ENCODE data around the gene IL11RA.

IL11RA gene

GRCh38 chr9:34687276-34688030, 35.5 kb downstream of the IL11RA start:
- no peak for DNase-seq

- no peak for DNase-seq
These were observed 36.5 kb downstream of the IL11RA start for GRCh38 chr9:34688329-34689115.

DNA sequence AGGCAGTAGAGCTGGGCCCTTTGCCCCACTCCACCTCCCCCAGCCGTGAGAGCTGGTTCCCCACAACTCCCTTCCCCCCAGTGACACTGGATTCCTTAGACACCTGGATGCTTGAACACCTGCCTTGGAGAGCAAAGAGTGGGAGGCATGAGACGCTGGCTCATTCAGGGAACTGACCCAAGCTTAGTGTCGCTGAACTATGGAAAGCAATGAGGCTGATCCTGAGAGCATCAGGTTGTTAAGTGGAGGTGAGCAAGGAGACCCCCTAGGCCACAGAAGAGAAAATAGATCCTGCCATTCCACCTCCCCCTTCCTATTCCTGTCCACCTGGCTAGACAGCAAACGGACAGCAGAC, 37.1 kb downstream of the IL11RA start:
- no peak for DNase-seq

DNA sequence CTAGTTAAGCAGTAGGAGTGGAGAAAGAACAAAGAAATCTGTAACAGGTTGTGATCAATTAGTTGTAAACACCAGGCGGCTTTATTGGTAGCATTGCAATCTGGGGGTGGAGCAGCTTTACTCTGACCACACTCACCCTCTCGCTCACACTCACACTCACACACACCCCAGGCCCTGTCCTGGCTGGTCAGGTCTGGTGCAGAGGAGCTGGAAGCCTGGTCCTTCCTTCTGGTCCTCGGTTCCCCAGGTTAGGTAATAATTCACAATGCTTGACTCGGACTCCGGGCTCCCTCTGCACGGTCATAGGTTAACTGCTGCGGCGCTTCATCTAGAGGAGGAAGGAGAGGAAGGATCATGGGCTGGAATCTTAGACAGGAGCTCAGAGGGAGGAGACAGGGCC, 37.5 kb downstream of the IL11RA start:
- DNase-seq = no peak

GRCh38 chr9:34690983-34691935, 39.3 kb downstream of the IL11RA start, which contains the start of gene CCL19:
CCL19 (minus strand) TSS chr9:34691276; CDS start chr9:34691139, 137 bp downstream.
- no peak for DNase-seq

DNA sequence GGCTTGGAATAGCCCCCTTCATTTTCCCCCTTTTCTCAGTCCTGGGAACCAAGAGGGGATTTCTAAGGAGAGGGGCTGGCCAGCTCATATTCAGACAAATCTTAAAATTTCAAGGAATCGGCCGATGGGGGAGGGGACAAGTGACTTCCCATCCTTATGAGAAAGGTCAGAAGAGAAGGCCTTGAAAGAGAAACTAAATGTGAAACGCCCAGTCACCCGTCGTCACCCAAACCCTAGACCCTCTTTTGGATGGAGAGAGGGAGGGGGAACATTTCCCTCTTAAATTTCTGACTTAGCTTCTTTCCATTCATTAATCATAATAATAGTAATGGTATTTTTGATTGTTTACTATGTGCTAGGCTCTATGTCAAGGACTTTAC, 39.9 kb downstream of the IL11RA start:
- no peak for DNase-seq

DNA sequence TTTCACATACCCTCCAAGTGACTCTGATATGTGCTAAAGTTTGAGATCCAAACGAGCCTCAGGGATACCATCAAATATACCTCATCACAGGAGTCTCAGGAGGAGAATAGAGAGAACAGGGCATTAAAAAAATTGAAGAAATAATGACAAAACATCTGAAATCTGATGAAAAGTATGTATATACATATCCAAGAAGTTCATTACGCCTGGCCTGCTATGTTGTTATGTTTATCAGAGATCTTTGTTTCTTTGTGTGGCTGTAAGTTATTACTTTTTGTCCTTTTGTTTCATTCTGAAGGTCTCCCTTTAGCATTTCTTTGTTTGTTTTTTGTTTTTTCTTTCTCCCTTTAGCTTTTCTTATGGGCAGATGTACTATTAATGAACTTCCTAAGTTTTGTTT, 41.6 kb downstream of the IL11RA start:
- DNase-seq = no peak

DNA sequence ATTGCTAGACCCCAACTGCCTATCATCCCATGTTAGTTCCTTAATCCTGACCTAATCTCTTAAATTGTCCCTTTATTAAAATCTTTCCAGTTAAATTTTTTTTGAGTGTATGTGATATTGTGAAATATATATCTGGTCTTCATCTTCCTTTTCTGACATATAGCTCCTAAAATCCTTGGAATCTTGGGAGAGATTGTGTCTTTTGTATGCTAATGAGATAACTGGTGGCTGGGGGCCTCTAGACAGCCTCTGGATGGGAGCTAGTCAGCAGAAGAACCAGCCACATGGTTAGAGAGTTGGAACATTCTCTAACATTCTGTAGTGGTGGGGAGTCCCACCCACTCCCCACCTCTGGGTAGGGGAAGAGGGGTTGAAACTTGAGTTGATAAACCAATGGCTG, 42.8 kb downstream of the IL11RA start:
- DNase-seq = no peak

DNA sequence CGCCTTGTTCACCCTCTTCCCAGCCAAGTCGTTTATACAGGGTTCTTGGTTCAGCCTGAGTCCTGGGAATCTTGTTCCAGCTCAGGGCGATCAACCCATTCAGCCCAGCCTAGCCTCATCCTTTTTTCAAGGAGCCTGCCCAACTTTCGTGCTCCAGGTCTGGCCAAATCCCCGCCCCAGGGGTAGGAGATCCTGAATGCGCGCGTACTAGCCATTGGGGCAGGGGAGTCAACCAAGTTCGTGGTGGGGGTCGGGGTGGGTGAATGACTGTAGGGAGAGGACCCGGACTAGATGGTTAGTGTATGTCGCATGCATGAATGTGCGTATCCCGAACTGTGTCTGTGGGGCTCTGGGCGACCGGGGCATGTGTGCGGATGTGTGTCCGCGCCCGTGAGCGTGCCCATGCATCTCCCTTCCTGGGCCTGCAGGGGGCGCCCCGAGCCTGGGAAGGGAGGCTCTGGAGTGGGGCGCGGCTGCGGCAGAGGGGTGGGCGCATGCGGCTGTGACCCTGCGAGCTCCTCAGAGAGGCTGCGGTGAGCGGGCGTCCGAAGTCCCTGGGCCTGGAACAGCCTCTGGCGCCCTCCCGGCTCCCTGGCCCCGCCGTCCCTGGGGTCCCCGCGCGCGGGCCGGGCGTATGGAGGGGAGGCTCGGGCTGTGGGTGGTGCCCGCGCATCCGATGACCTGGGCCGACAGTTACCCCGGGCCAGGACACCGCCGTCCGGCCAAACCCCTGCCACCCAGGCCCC, 49.2 kb downstream of the IL11RA start:
- peak; percentile 56 to 73 (median 62) for DNase-seq

- DNase-seq = peak; percentile 48 to 76 (median 66)
These were observed 50.1 kb downstream of the IL11RA start for GRCh38 chr9:34701769-34702736.

DNA sequence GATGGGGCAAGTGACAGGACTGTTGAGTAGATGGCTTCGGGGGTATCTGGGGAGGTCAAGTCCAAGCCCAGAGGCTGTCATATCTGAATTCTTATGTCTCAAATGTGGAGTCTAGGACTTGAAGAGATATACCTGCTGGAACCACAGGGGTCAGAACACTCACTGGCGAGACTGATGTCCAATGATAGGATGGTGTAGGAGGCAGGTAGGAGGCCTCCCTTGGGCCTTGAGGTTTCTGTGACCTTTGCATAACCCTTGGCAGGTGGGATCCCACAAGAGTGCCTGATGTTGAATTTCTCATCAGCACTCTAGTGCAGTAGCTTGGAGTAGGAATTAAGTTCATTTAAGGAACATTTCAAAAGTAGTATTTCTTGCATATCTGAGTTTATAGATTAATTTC, 55.1 kb downstream of the IL11RA start:
- no peak for DNase-seq

- DNase-seq = no peak
These were observed 57.4 kb downstream of the IL11RA start for GRCh38 chr9:34709196-34709978.

DNA sequence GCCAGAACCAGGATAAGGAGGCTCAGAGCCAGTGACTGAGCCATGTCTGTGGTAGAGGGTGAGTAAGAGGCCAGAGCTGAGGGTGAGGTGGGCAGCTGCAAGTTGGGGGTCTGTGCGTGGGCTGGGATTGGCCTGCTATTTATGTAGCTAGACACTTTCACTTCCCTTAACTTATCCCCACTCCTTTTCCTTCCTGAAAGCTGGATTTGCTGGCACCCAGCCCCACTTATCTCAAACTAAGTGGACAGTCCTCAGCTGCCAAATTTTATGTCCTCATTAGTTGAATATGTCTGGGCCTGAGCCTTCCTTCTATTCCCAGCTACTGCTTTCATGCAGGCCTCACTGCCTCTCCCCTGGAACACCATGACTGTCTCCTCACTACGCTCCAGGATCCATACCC, 58.0 kb downstream of the IL11RA start, which contains the start of gene CCL21:
Gene CCL21 (minus strand): TSS at position 114 of the 400 bp plus-strand sequence. CDS start 70 bp downstream, at position 44.
- DNase-seq = no peak
